ENCODE data around the gene CPSF6.

Gene CPSF6

GRCh38 chr12:69225251-69225910 lies 14.0 kb upstream of the CPSF6 start:
- H3K4me3 ChIP-seq (ENCODE audit: low read length), result no peak overlapping the region
- DNase-seq (ENCODE audit: low read depth), result no peak
- TF ChIP-seq CTCF (IDR thresholded peaks at IDR 0.05; ENCODE audit: insufficient read depth, low read depth, low read length, missing control alignments), result no peak

- no peak overlapping the region for H3K4me3 ChIP-seq (ENCODE audit: low read length)
- TF ChIP-seq CTCF (IDR thresholded peaks at IDR 0.05; ENCODE audit: insufficient read depth, low read depth, low read length, missing control alignments), result no peak
- DNase-seq (ENCODE audit: low read depth), result no peak
Measured at GRCh38 chr12:69231479-69231878, 7.9 kb upstream of the CPSF6 start.

- no peak for TF ChIP-seq CTCF (IDR thresholded peaks at IDR 0.05; ENCODE audit: insufficient read depth, low read depth, low read length, missing control alignments)
- DNase-seq (ENCODE audit: low read depth), result no peak
- peak overlapping the region; percentile 76 for H3K4me3 ChIP-seq (ENCODE audit: low read length)
Measured at GRCh38 chr12:69238589-69239351, 599 bp upstream of the CPSF6 start.

GRCh38 chr12:69239922-69240630 lies 707 bp downstream of the CPSF6 start:
- TF ChIP-seq CTCF (IDR thresholded peaks at IDR 0.05; ENCODE audit: insufficient read depth, low read depth, low read length, missing control alignments), result no peak
- peak overlapping the region; percentile 76 for H3K4me3 ChIP-seq (ENCODE audit: low read length)
- peak; percentile 54 for DNase-seq (ENCODE audit: low read depth)

GRCh38 chr12:69240631-69240995 lies 1.2 kb downstream of the CPSF6 start:
- TF ChIP-seq CTCF (IDR thresholded peaks at IDR 0.05; ENCODE audit: insufficient read depth, low read depth, low read length, missing control alignments), result no peak
- peak; percentile 22 for DNase-seq (ENCODE audit: low read depth)
- H3K4me3 ChIP-seq (ENCODE audit: low read length), result peak overlapping the region; percentile 76

- DNase-seq (ENCODE audit: low read depth), result no peak
- peak overlapping the region; percentile 76 for H3K4me3 ChIP-seq (ENCODE audit: low read length)
- no peak for TF ChIP-seq CTCF (IDR thresholded peaks at IDR 0.05; ENCODE audit: insufficient read depth, low read depth, low read length, missing control alignments)
Measured at GRCh38 chr12:69241438-69242092, 2.2 kb downstream of the CPSF6 start.
